NK-92 (cell line): ENCODE measurements around the gene TMEM100.
"Not testable (repeated sequence)": the region's sequence is repeated elsewhere in the genome, so short reads cannot be mapped to it uniquely, and the experiment has no call there.

Experiments used
- DNase-seq: peaks from one replicate; lab custom pipeline; 2025; ENCODE audit not compliant: unreplicated experiment; lab: John Stamatoyannopoulos, UW

TMEM100 gene

GRCh38 chr17:55690105-55690508 lies 32.6 kb downstream of the TMEM100 start:
- DNase-seq, result no peak

DNA sequence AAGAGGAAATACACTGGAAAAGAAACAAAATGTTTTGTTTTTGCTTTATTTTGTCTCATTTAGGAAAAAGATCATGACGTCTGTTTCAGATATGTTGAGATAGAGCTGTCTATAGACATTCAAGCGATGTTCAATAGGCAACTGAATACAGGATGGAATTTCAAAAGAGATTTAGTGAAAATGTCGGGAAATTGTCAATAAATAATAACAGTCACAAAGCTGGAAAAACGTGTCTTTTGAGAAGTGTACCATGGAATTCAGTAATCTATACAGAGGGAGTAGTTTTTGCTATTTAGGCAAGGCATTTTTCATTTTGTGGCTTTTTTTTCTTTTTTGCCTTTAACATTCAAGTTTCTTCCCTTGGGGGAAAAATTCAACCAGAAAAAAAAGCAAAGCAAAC lies 33.0 kb downstream of the TMEM100 start:
- no peak for DNase-seq

GRCh38 chr17:55688057-55688456 lies 34.6 kb downstream of the TMEM100 start:
- no peak for DNase-seq

DNA sequence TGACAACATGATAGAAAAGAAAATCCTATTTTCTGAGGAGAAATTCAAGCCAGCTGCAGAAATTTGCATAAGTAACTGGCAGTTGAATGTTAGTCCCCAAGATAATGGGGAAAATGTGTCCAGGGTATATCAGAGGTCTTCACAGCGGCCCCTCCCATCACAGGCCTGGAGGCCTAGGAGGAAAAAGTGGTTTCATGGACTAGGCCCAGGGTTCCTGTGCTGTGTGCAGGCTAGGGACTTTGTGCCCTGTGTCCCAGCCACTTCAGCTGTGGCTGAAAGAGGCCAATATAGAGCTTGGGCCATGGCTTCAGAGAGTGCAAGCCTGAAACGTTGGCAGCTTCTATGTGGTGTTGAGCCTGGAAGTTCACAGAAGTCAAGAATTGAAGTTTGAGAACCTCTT lies 35.6 kb downstream of the TMEM100 start:
- no peak for DNase-seq

GRCh38 chr17:55683550-55684315 lies 38.9 kb downstream of the TMEM100 start:
- DNase-seq, result no peak

GRCh38 chr17:55681342-55681700 lies 41.3 kb downstream of the TMEM100 start:
- no peak for DNase-seq

- DNase-seq, result no peak
These were observed 41.9 kb downstream of the TMEM100 start for GRCh38 chr17:55680686-55681341.

DNA sequence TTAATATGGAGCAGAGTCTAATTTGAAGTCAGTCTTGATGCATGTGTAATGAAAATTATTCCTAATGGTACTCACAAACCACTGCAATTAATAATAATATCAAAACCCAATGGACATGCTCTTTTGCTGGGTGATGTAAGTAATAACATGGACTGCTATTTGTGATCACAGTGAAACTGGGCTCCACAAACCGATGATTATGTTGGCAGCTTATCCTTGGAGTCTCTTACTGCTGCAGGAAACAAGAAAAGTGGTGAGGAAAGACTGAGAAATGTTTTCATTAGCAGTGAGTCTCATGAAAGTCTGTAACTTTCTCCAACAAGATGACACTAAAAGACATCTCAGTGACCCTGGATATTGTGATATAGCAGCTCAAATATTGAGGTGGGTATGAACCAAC lies 45.2 kb downstream of the TMEM100 start:
- DNase-seq, result no peak

GRCh38 chr17:55676274-55676673 lies 46.4 kb downstream of the TMEM100 start:
- no peak for DNase-seq

GRCh38 chr17:55673743-55674506 lies 48.7 kb downstream of the TMEM100 start:
- DNase-seq, result no peak

DNA sequence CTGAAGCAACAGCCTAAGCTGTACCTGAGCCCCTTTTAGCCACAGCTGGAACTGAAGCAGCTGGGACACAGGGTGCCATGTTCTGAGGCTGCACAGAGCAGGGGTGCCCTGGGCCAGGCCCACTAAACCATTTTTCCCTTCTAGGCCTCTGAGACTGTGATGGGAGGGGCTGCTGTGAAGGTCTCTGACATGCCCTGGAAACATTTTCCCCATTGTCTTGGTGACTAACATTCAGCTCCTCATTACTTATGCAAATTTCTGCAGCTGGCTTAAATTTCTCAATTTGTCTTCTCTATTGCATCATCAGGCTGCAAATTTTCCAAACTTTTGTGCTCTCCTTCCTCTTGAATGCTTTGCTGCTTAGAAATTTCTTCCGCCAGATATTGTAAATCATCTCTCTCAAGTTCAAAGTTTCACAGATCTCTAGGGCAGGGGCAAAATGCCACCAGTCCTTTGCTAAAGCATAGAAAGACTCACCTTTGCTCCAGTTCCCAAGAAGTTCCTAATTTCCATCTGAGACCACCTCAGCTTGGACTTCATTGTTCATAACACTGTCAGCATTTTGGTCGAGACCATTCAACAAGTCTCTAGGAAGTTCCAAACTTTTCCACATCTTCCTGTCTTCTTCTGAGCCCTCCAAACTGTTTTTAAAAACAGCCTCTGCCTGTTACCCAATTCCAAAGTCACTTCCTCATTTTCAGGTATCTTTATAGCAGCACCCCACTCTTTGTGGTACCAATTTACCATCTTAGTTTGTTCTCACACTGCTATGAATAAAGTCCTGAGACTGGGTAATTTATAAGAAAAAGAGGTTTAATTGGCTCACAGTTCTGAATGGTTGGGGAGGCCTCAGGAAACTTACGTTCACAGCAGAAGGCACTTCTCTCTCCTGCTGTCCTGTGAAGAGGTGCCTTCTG lies 49.8 kb downstream of the TMEM100 start:
- no peak for DNase-seq

DNA sequence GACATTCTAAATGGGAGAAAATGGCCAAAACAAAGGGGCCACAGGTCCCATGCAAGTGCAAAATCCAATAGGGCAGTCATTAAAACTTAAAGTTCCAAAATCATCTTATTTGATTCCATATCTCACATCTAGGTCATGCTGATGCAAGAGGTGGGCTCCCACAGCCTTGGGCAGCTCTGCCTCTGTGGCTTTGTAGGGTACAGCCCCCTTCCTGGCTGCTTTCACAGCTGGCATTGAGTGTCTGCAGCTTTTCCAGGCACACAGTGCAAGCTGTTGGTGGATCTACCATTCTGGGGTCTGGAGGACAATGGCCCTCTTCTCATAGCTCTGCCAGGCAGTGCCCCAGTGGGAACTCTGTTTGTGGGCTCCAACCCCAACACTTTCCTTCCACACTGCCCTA lies 50.7 kb downstream of the TMEM100 start:
- DNase-seq, result not testable (repeated sequence)
